Retinal pigment epithelial cell (primary cell): ENCODE results near the gene PLXNC1.

Source experiments
- DNase-seq: peaks from one replicate; pipeline ENCODE4 v3.0.0-alpha.2; 2010; ENCODE audit warnings: low read depth
- H3K4me3 ChIP-seq: 2 replicates; pipeline ENCODE4 v1.5.1; 2011; ENCODE audit warnings: mild to moderate bottlenecking, low read length, control low read depth, moderate library complexity
- TF ChIP-seq, protein P1 (sequence below): conservative IDR thresholded peaks from 2 replicates; pipeline ENCODE4 v1.5.1; 2011; ENCODE audit warnings: low read depth, low read length, control low read depth, inconsistent platforms

The PLXNC1 gene

DNA sequence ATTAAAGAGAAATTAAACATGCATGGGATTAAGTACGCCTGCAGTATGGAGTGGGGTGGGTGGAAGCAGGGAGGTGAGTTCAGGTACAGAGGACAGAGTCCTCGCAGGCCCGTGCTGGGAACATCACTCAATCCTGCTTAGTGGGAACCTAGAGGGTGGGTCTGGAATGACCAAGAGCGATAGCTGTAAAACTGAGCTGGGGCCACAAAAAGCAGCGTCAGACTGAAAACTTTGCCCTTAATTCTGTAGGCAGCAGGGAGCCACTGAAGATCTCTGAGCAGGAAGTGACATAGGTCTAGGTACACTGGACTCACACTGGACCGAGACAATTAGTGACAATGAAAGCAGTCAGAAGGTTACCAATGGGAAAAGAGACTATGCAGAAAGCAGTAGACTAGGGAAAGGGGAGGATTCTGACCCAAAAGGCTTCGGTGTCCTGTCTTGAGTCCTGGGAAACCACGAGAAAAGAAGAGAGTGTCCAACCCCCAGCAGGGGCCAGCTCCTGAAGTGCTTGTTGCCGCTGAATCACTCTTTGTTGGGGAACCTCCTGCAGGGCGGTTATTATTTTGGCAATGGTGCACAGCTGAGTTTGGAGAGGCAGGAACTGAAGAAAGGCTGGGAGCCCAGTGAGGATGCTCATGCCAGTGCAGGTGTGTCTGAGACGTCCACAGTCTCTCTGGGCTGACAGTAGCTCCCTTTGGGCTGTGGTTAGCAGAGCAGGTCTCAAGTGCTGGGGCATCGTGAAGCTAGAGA, 97.4 kb downstream of the PLXNC1 start:
- TF ChIP-seq, protein P1, sequence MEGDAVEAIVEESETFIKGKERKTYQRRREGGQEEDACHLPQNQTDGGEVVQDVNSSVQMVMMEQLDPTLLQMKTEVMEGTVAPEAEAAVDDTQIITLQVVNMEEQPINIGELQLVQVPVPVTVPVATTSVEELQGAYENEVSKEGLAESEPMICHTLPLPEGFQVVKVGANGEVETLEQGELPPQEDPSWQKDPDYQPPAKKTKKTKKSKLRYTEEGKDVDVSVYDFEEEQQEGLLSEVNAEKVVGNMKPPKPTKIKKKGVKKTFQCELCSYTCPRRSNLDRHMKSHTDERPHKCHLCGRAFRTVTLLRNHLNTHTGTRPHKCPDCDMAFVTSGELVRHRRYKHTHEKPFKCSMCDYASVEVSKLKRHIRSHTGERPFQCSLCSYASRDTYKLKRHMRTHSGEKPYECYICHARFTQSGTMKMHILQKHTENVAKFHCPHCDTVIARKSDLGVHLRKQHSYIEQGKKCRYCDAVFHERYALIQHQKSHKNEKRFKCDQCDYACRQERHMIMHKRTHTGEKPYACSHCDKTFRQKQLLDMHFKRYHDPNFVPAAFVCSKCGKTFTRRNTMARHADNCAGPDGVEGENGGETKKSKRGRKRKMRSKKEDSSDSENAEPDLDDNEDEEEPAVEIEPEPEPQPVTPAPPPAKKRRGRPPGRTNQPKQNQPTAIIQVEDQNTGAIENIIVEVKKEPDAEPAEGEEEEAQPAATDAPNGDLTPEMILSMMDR, result no peak
- DNase-seq, result no peak
- H3K4me3 ChIP-seq, result no peak overlapping the region

DNA sequence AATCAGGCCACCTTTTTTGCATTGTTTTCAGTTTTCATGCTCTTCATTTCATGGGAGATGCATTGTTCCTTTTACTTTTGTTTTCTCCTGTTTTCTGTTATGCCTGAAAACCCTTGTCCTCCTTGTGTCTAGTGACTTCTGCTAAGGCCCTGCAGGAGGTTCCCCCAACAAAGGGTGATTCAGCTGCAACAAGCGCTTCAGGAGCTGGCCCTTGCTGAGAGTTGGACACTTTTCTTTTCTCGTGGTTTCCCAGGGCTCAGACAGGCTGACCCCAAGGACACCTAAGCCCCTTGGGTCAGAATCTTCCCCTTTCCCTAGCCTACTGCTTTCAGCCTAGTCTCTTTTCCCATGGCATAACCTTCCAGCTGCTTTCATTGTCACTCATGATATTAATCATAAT, 98.9 kb downstream of the PLXNC1 start:
- TF ChIP-seq, protein P1, result no peak
- H3K4me3 ChIP-seq, result no peak overlapping the region
- DNase-seq, result no peak

DNA sequence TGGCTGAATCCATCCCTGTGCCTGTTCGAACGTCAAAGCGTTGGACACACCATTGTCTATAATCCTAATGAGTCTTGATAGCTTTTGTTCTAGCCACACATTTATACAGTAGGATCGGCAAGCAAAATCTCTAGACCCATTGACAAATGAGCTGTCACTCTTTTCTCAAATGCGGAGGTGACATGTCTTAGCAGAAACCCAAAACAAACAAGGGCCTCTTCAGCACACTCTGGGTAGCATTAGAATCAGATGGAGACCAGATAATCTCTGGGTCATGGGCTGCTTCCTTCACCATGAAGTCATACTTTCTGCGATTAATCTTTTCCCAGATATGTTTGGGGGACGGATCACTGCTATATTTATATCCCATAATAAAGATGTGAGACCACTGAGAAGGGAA, 100.2 kb downstream of the PLXNC1 start:
- no peak for DNase-seq
- TF ChIP-seq, protein P1, result no peak
- H3K4me3 ChIP-seq, result no peak overlapping the region

DNA sequence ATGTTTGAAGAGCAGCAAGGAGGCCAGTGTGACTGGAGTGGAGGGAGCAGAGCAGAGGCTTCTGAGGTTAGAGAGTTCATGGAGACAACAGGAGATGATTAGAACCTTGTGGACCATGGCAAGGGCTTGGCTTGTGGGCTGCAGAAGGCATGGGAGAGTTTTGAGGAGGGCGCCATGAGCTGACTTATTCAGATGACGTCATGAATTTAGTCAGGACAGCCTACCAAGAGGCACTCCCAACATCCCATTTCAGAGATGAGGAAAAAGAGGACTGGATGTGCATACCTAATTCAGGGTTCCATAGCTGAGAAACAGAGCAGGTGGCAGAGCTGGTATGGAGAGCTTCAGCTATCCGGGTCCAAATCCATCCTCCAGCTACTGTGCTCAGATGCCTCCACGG, 101.8 kb downstream of the PLXNC1 start:
- H3K4me3 ChIP-seq, result no peak overlapping the region
- no peak for DNase-seq
- TF ChIP-seq, protein P1, result no peak

DNA sequence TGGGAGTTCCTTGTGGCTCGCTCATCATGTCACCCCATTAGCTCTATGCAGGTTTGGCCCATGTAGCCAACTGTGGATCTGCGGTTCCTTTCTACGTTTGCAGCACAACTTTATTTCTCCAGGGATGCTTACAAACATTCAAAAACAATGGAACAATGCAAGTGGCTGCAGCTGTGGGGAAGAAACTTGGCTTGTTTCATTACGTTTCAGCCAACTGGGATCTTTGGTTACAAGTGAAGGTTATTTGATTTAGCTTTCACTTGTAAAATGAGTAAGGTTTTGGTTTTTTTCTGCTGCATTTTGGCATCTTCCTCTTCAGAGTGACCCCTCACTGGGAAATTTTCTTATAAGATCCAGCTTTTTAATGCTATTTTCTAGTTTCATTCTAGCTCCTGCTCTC, 105.9 kb downstream of the PLXNC1 start:
- H3K4me3 ChIP-seq, result no peak overlapping the region
- TF ChIP-seq, protein P1, result no peak
- DNase-seq, result no peak

DNA sequence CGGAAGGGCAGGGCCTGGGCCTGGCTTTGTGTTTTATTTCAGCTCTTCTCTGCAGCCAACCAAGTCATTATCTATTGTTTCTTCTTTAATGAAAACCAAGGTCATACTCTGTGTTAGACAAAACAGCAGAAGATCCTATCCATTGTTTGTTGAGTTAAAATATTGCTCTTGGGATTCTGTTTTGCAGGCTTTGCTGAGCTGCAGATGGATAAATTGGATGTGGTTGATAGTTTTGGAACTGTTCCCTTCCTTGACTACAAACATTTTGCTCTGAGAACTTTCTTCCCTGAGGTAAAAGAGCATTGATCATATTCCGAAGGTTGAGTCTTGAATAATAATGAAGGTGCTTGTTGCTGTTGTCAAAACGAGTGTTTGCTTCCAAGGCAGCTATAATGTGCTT, 106.6 kb downstream of the PLXNC1 start:
- TF ChIP-seq, protein P1, result no peak
- DNase-seq, result no peak
- no peak overlapping the region for H3K4me3 ChIP-seq

DNA sequence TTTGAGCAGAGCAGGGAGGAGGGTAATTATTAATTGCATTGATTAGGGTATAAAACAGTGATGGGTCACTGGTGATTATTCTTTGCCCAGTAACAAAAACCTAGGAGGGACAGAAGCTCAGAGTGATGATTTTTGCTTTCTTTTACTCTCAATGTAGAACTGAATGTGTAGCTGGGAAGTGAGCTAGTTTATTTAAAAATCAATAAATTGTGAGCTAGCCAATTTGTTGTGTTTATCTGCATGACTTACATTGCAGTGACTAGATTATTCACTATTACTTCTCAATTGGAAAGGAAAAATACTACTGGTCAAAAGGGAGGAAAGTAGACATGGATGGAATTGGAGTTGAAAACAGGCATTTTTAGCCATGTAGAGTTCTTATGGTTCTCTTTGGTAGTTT, 107.1 kb downstream of the PLXNC1 start:
- TF ChIP-seq, protein P1, result no peak
- no peak for DNase-seq
- H3K4me3 ChIP-seq, result no peak overlapping the region
